Activated T-helper 1 cell treated with Interleukin-2 at 50 U/mL for 16 hours (primary cell): ENCODE data around the gene APLNR.

Experiments used
- DNase-seq: peaks from one replicate; pipeline ENCODE4 v3.0.0-alpha.2; 2020; ENCODE audit warnings: low read depth

The APLNR gene

GRCh38 chr11:57217053-57217452 is 20.0 kb downstream of the APLNR start:
- no peak for DNase-seq

DNA sequence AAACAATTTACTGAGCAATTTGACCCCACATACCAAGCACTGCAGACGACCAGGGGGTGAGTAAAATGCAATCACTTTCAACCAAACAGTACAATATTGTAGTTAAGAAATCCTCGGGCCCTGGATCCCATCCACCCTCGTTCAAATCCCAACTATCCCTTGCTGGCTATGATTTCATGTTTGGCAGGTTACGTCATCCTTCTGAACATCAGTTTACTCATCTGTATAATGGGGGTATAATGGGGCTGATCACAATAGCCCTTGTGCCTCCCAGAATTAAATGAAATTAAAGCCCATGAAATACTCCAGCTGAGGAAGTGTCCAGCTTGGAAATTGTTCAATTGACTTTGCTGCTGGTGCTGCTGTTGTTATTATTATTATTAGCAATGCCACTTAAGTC is 20.6 kb downstream of the APLNR start:
- DNase-seq: no peak

DNA sequence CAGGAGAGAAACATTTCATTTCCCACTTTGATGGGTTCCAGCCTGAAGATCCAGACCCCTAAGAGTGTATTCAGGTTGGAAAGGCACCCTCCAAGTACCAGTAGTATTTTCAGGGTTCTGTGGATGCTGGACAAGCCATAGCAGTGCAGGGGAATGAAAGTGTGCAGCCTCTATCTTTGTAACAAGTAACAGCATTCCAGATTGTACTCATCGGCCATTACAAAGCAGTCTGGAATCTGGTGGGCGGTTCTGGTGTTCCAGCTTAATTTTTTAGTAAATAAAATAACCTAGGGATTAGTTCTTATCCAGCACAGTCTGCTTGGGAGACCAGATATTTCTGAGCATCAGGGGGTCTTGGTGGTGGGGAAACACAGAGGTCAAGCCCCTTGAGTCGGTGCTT is 22.6 kb downstream of the APLNR start:
- no peak for DNase-seq

GRCh38 chr11:57214098-57214417 is 23.0 kb downstream of the APLNR start:
- no peak for DNase-seq

DNA sequence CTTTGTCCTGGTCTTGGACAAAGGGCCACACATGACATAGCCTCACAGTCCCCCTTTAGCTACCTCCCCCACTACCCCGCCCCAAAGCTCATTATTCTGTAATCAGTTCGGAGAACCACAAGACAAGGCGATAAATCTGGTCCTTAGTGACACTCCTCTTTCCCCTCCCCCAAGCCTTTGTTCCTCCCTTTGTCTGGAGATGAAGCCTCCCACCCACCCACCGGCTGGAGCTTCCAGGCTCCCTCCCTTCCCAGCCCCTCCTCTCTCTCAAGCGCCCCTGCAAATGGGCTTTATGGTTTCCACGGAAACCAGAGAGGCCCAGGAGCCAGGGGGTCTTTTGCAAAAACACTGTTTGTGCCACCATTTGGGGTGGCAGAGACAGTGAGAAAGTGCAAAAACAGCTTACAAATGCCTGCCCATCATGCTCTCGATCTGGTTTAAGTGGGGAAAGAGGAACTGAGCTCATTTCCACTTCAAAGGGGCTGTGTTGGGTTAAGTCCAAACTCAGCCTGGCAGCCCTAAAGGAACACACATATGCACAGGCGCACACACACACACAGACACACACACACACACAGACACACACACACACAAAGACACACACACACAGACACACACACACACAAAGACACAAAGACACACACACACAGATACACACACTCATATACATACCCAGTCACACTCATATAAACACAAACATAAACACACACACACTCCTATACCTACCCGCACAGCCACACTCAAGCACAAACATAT is 23.5 kb downstream of the APLNR start:
- DNase-seq: no peak

GRCh38 chr11:57210781-57211180 is 26.3 kb downstream of the APLNR start:
- no peak for DNase-seq

- no peak for DNase-seq
These were observed 29.9 kb downstream of the APLNR start for GRCh38 chr11:57207168-57207567.

GRCh38 chr11:57205041-57205641 is 31.9 kb downstream of the APLNR start:
- no peak for DNase-seq

GRCh38 chr11:57203882-57204480 is 33.1 kb downstream of the APLNR start:
- DNase-seq: no peak

DNA sequence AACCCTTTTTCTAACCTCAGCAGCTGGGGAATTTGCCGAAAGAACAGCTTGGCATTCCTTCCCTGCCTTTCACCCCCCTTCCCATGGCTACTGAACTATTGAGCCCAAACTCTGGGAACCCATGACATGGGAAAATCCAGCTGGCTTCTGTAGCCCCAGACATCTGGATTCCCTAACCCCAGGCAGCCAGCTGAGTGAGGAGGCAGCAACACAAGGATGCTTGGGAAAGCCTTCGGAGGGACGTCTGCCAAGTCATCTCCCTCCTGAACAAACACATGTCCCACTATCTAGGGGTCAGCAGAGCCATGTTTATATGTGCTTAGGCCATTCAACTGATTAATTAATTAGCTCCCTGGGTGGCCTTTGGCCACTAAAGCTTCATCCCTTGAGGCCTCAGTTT is 33.7 kb downstream of the APLNR start:
- no peak for DNase-seq

- DNase-seq: no peak
These were observed 34.8 kb downstream of the APLNR start for GRCh38 chr11:57202281-57202680.

DNA sequence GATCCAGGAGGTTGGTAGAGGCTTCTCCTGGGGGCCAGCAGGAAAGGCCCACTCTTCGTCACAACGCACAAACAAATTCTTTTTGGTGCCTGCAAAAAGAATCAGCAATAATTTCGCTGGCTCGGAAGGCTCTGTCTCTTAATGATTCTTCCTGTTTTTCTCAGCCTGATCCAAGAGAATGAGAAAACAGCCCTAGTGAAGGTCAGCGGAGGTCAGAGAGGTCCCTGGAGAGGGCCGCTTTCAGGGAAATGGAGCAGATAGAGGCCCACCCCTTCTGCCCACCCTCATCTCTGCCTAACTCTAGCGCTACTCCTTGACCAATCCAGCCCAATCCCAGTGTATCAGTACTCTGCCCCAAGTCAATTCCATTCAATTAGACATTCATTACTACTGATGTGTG is 36.1 kb downstream of the APLNR start:
- no peak for DNase-seq

- DNase-seq: no peak
These were observed 37.7 kb downstream of the APLNR start for GRCh38 chr11:57199330-57199729.

DNA sequence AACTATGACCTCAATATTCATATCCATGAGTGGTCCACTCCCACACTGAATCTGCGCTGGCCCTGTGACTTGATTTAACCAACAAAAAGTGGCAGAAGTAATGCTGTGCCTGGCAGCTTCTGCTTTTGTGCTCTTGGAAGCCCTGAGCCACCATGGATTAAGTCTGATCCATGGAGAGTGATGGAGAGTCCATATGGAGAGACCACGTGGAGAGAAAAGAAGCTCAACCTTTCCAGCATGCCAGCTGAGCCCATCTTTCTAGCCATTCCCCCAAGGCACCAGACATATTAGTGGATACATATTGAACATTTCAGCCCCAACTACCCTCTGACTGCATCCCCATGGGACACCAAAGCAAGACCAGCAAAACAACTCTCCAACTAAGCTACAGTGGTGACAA is 39.3 kb downstream of the APLNR start:
- no peak for DNase-seq

DNA sequence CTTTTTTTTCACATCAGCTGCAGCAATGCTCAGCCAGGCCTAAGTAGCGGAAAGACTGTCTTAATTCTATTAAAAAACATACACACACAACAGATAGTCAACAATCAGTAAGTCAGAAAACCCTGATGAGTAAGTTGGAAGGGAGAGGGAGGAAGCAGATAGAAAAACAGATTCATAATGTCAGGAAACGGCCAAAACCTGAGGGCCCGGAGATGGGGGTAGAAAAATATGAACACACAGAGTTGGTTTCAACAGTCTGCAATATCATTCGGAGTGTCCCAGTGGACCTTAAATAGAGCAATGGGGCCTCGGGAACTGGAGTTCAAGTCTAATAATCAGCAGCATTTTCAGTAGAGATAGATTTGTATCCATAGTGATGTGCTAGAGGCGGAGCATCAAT is 40.5 kb downstream of the APLNR start:
- DNase-seq: no peak

DNA sequence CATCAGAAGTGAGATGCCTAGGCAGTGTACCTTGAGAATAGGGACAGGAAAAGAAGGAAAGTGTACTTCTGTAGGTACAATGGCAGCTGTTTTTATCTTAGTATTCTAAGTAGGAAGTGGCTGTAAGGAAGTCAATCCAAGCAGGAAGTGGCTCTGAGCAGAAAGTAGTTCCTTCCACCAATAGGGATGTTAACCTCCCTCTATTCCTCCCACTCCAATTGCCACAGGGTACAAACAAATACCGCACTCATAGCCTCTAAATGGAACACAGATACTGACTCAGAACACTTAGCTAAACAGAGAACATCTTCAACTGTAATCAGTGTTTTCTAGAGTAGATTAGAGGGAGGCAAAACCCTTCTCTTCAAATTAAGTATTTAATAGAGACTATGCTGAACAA is 44.7 kb downstream of the APLNR start:
- no peak for DNase-seq

DNA sequence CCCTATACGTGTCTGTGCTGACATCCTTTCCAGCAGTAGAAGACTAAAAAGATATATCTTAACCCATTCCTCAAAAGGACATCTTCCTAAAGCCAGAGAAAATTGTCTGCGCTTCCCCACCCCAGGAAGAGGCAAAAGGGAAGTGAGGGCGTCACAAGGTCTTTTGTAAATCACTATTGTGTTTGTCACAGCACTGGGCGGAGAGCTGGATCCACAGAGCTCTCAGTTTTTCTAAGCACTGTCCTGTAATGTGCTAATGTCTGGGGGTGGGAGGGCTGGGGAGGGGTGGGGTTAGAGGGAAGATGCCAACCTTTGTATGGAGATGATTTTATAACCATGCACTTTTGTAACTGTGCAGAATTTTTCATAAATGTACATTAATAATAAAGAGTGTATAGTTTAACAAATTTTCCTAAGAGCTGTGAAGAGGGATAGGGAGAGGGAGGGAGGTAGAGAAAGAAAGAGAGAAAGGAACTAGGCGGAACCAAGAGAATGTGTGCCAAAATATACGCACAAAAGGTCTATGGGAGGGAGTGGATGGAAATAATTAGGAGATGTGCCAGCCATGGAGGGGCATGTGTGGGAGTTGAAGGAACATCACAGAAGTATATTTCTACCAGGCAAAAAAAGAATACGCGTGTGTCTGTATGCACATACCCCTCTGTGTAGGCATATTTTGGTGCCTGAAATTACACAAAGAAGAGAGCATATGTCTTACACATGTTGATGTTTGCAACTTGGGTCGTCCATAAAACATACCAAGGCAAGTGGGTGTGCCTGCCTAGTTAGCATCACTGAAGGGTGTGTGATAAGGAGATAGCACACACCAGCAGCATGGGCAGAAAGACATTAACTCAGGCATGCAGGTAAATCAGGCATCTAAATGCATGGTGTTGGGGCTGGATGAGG is 45.5 kb downstream of the APLNR start:
- no peak for DNase-seq

GRCh38 chr11:57190548-57190947 is 46.5 kb downstream of the APLNR start:
- no peak for DNase-seq
